Tibial artery (tissue), 4 donors: ENCODE results near the gene DGAT2.

Experiments used
- DNase-seq, 2 donors: peaks; one replicate each; pipeline ENCODE4 v3.0.0-alpha.2; 2019
- H3K27ac ChIP-seq, 2 donors: fragments of 200-600 bp; sonication (generic) in 1 of 2; 1 replicate in 1 of 2; 2 replicates in 1 of 2; pipeline ENCODE4 v1.5.1; 2018 to 2019; ENCODE audit warnings: mild to moderate bottlenecking in 1 of 2
- H3K27me3 ChIP-seq, 2 donors: fragments of 200-600 bp; sonication (generic) in 1 of 2; one replicate each; pipeline versions ENCODE4 v1.5.1 to v1.6.0; 2016 to 2019
- H3K36me3 ChIP-seq, 3 donors: fragments of 200-600 bp; sonication (generic) in 2 of 3; one replicate each; pipeline ENCODE4 v1.5.1; 2016 to 2019; ENCODE audit warnings: mild to moderate bottlenecking in 2 of 3
- H3K4me1 ChIP-seq, 4 donors: fragments of 200-600 bp; sonication (generic) in 2 of 4; 1 replicate in 3 of 4; 2 replicates in 1 of 4; pipeline ENCODE4 v1.5.1; 2016 to 2019
- H3K4me3 ChIP-seq, 2 donors: fragments of 200-600 bp; sonication (generic) in 1 of 2; 1 replicate in 1 of 2; 2 replicates in 1 of 2; pipeline ENCODE4 v1.5.1; 2018 to 2019; ENCODE audit warnings: mild to moderate bottlenecking in 2 of 2
- H3K9me3 ChIP-seq, 3 donors: fragments of 200-600 bp; sonication (generic) in 1 of 3; one replicate each; pipeline ENCODE4 v1.5.1; 2016 to 2019
- CTCF ChIP-seq, 2 experiments: fragments of 200-600 bp in 1 of 2; fragments of 450-650 bp in 1 of 2; IDR thresholded peaks; one replicate each; pipeline ENCODE4 v1.5.1; 2017 to 2019; ENCODE audit warnings: antibody characterized with exemption in 2 of 2, mild to moderate bottlenecking in 1 of 2, moderate library complexity in 1 of 2
- intact Hi-C: fragments of 100-400 bp; cut with DNase I; formaldehyde crosslinking; loops from one replicate; pipeline ENCODE4 v1.15.0; 2023; ENCODE audit warnings: low total_unique reads

Gene DGAT2

GRCh38 chr11:75834728-75835127, 66.2 kb downstream of the DGAT2 start:
- H3K9me3 ChIP-seq = no peaks in the 10 kb centered on the region
- no peak for TF ChIP-seq CTCF (IDR thresholded peaks at IDR 0.05)
- H3K4me1 ChIP-seq = peaks cover 0 to 14% (median under 1%) of the 10 kb centered on the region in 4 donors
- DNase-seq = no peak
- intact Hi-C loops = no loop called here
- H3K36me3 ChIP-seq = peaks cover 0 to 11% (median 0%) of the 10 kb centered on the region in 3 donors
- H3K4me3 ChIP-seq = no peak overlapping the region
- no peaks in the 10 kb centered on the region for H3K27me3 ChIP-seq
- no peak overlapping the region for H3K27ac ChIP-seq

- no peak for TF ChIP-seq CTCF (IDR thresholded peaks at IDR 0.05)
- no peak overlapping the region for H3K27ac ChIP-seq
- peaks cover 0 to 11% (median 0%) of the 10 kb centered on the region in 3 donors for H3K36me3 ChIP-seq
- intact Hi-C loops = no loop called here
- H3K27me3 ChIP-seq = no peaks in the 10 kb centered on the region
- H3K4me3 ChIP-seq = no peak overlapping the region
- H3K9me3 ChIP-seq = no peaks in the 10 kb centered on the region
- DNase-seq = no peak
- H3K4me1 ChIP-seq = peaks cover 0 to 22% (median 6%) of the 10 kb centered on the region in 4 donors
Measured at GRCh38 chr11:75836417-75836816, 67.8 kb downstream of the DGAT2 start.

- Histone ChIP-seq H3K4me1 (peaks cover 0 to 29% (median 6%) of the 10 kb centered on the region in 4 donors), H3K9me3 (no peaks in the 10 kb centered on the region), H3K27ac (no peak overlapping the region), H3K4me3 (no peak overlapping the region), H3K27me3 (no peaks in the 10 kb centered on the region), H3K36me3 (peaks cover 0 to 11% (median 0%) of the 10 kb centered on the region in 3 donors)
- DNase-seq = no peak
- TF ChIP-seq CTCF (IDR thresholded peaks at IDR 0.05) = no peak
- intact Hi-C loops = no loop called here
Measured at GRCh38 chr11:75839851-75840250, 71.3 kb downstream of the DGAT2 start.

- H3K36me3 ChIP-seq = peaks cover 0 to 11% (median 0%) of the 10 kb centered on the region in 3 donors
- DNase-seq = no peak
- H3K9me3 ChIP-seq = no peaks in the 10 kb centered on the region
- no peak overlapping the region for H3K4me3 ChIP-seq
- no peak for TF ChIP-seq CTCF (IDR thresholded peaks at IDR 0.05)
- H3K4me1 ChIP-seq = peaks cover 0 to 29% (median 6%) of the 10 kb centered on the region in 4 donors
- intact Hi-C loops = no loop called here
- no peak overlapping the region for H3K27ac ChIP-seq
- H3K27me3 ChIP-seq = no peaks in the 10 kb centered on the region
Measured at GRCh38 chr11:75840522-75840921, 71.9 kb downstream of the DGAT2 start.

- H3K36me3 ChIP-seq = peaks cover 0 to 11% (median 0%) of the 10 kb centered on the region in 3 donors
- DNase-seq = no peak
- no peaks in the 10 kb centered on the region for H3K9me3 ChIP-seq
- H3K27ac ChIP-seq = no peak overlapping the region
- TF ChIP-seq CTCF (IDR thresholded peaks at IDR 0.05) = no peak
- no peak overlapping the region for H3K4me3 ChIP-seq
- no peaks in the 10 kb centered on the region for H3K27me3 ChIP-seq
- intact Hi-C loops = no loop called here
- H3K4me1 ChIP-seq = peaks cover 0 to 29% (median 6%) of the 10 kb centered on the region in 4 donors
Measured at GRCh38 chr11:75841739-75842138, 73.2 kb downstream of the DGAT2 start.

- intact Hi-C loops = no loop called here
- Histone ChIP-seq H3K9me3 (no peaks in the 10 kb centered on the region), H3K36me3 (no peaks in the 10 kb centered on the region), H3K4me1 (peaks cover 0 to 24% (median 8%) of the 10 kb centered on the region in 4 donors), H3K4me3 (no peak overlapping the region), H3K27ac (no peak overlapping the region), H3K27me3 (no peaks in the 10 kb centered on the region)
- TF ChIP-seq CTCF (IDR thresholded peaks at IDR 0.05) = no peak
- DNase-seq = no peak
Measured at GRCh38 chr11:75845324-75845723, 76.7 kb downstream of the DGAT2 start.
